GM15510 (cell line): ENCODE data around the gene MARK3.

Experiments
- POLR2A ChIP-seq: IDR thresholded peaks from 3 replicates; pipeline ENCODE4 v1.6.1; 2011; ENCODE audit warnings: borderline replicate concordance; ENCODE audit not compliant: insufficient read length; ENCODE audit errors: extremely low read depth

The MARK3 gene

DNA sequence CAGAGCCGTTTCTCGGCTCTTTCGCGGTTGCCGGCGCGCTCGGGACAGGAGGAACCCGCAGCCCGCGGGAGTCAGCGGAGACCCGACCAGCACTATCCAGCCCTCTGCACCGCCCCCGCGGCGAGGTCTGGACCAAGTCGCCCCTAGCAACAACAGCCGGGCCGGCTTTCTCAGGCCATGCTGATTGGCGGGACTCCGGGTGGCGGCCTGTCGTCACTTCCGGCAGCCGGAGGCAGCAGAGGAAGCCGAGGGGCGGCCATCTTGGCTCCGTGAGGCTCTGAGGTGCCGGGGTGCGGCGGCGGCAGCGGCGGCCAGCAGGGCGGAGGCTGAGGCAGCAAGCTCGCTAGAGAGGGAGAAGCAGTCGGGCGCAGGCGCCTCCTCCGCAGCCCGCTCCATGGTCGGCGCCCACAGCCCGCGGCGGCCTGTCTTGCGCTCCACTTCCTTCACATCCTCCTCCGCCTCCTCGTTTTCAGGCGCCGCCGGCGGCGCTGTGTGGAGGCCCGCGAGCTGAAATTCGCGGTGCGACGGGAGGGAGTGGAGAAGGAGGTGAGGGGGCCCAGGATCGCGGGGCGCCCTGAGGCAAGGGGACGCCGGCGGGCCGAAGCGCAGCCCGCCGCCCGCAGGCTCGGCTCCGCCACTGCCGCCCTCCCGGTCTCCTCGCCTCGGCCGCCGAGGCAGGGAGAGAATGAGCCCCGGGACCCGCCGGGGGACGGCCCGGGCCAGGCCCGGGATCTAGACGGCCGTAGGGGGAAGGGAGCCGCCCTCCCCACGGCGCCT is at the start of gene MARK3:
Gene MARK3 (plus strand): TSS at position 264 of the 777 bp plus-strand sequence. CDS start 615 bp downstream, outside the sequence.
- peak; percentile 95 for TF ChIP-seq POLR2A

DNA sequence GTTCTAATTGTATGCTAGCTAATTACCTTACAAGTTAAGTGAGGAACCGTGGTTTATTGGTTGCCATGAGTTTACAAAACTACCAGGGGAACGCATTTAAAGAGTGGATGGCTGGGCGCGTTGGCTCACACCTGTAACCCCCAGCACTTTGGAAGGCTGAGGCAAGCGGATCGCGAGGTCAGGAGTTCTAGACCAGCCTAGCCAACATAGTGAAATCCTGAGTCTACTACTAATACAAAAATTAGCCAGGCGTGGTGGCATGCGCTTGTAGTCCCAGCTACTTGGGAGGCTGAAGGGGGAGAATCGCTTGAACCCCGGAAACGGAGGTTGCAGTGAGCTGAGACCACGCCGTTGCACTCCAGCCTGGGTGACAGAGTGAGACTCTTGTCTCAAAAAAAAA is 49.0 kb upstream of the MARK3 start:
- TF ChIP-seq POLR2A, result no peak

DNA sequence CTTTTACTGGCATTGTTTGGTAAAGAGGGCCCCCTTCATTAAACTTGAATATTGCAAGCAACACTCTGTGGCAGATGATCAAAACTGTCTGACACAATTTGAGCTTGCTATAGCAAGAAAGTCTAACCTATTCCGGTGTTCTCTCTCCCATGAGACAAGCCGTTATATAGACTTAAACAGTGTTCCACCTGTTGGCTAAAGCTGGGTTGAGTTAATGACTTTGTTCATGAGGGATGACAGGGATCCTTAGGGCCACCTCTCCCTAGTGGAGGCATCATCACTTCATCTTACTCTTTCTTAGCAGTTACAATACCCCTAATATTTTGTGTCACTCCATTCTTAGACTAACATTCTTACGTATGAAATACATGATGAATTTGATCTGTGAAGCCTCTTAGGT is 47.4 kb upstream of the MARK3 start:
- no peak for TF ChIP-seq POLR2A

- no peak for TF ChIP-seq POLR2A
Measured at GRCh38 chr14:103339561-103339960, 45.7 kb upstream of the MARK3 start.

GRCh38 chr14:103340480-103341212 is 44.6 kb upstream of the MARK3 start:
- TF ChIP-seq POLR2A, result no peak

DNA sequence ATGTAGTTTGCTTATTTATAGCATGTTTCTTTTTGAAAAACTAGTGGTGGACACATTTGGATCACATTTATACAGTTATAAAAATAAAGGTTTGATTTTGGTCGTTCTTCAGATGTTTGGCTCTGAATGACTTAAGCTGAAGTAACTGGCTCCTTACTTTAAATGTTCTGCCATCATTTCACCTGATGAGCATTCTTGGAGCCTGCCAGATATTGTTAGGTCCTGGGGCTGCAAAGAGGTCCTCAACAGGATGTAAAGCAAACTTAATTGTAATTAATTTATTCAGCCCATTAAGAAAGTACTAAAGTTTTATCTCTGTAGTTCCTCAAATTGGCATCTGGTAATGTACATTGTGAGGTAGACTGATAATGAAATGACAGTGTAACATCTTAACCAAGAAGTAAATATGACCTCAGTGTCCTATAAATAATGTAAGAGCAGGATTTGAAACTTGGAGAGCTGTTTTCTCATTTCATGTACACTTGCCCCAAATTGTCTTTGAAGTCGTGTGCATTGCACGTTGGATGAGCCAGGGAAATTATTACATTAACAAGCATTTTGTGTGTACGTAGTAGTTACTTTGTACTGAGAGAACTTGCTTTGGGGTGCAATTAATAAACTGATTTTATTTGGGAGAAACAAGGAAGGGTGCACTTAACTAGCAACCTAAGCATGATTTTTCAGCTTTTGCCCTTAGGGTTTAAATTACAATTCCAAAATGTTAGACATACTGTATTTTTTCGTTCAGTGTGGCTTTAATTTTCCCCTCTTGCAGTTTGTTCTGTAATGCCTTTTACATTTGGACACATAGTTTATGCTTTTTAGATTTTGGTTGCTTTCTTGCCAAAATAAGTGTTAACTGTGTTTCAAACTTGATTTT is 43.7 kb upstream of the MARK3 start:
- no peak for TF ChIP-seq POLR2A

GRCh38 chr14:103343164-103343879 is 41.9 kb upstream of the MARK3 start:
- no peak for TF ChIP-seq POLR2A

DNA sequence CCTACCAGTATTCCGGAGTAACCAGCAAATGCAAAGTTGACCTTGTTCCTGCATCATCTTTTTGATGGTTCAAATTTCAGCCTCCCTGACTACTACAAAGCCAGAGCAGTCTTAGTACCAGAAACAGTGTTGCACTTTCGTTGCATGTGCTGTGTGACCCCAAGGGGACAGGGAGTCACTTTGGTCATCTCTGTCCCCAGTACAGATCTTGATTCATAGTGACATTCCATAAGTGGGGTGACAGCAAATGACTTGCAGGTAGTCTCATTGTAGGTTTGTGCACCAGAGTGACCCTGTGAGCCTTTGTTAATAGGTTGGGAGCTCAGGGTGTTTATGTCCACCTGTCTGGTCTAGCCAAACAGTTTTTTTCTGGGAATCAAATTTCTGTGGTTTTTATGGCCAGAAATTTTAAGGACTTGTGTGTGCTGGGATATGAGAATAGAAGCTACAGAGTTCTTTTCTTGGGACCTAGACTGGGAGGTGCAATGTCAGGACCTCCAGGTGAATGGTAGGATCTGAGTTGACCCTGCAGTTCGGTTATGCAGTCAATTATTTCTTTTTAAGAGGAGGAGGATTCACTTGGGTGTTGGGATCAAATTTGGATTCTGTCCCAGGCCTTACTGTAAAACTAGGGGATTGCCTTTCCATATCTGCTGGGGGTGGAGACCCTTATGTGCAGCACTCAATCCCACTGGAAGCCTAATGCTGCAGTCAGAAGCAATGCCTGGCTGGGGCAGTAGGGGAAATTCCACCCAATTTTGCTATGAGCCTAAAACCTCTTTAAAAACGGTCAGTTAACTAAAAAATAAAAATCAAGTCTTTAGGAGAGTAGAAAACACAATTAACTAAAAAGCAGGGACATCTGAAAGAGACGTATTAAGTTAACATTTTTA is 41.1 kb upstream of the MARK3 start:
- TF ChIP-seq POLR2A, result peak; percentile 15

- no peak for TF ChIP-seq POLR2A
Measured at GRCh38 chr14:103346286-103346685, 38.9 kb upstream of the MARK3 start.

GRCh38 chr14:103347091-103347815 is 38.0 kb upstream of the MARK3 start:
- TF ChIP-seq POLR2A, result no peak

DNA sequence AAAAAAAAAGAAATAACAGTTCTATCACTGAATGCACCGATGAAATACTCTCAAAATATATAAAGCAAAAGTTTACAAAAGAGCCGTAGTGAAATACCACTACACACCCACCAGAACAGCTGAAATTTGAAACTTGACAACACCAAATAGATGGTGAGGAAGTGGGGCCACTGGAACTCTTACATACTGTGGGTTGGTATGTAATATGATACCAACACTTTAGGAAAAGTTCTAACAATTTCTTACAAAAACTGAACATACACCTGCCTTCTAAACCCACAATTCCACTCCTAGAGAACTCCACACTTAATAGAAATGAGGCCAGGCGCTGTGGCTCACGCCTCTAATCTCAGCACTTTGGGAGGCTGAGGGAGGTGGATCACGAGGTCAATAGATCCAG is 37.1 kb upstream of the MARK3 start:
- TF ChIP-seq POLR2A, result no peak

DNA sequence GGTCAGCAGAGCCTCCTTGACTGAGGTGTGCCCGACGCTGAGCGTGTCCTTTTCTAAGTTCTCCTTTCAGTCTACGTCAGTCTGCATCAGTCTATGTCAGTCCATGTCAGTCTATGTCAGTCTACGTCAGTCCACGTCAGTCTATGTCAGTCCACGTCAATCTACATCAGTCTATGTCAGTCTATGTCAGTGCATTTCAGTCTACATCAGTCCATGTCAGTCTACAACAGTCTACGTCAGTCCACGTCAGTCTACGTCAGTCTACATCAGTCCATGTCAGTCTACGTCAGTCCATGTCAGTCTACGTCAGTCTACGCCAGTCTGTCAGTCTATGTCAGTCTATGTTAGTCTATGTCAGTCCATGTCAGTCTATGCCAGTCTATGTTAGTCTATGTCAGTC is 35.2 kb upstream of the MARK3 start:
- TF ChIP-seq POLR2A, result no peak

DNA sequence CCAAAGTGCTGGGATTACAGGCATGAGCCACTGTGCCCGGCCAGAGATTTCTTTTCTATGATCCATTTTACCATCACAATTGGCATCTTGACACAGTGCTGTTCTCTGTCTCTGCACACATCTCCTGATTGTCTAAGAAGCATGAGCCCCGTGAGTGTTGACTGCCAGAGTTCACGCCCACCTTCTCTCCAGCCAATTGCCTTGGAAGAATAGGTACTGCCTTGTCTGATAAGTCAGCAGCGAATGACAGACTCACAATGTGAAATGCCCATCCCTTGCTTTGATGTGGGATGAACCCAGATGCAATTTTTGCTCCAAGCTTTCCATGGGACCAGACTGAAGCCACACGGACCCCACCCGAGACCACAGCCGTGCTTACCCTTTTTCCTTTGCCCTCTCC is 31.9 kb upstream of the MARK3 start:
- TF ChIP-seq POLR2A, result no peak
